NCI-H446 treated with DMSO at 0.1 percent for 48 hours (cell line): ENCODE measurements around the gene ANKRD36C.
"Not testable (repeated sequence)": the region's sequence is repeated elsewhere in the genome, so short reads cannot be mapped to it uniquely, and the experiment has no call there.

Source experiments
- DNase-seq: peaks from one replicate; lab custom pipeline; 2025; lab: John Stamatoyannopoulos, UW

ANKRD36C gene

DNA sequence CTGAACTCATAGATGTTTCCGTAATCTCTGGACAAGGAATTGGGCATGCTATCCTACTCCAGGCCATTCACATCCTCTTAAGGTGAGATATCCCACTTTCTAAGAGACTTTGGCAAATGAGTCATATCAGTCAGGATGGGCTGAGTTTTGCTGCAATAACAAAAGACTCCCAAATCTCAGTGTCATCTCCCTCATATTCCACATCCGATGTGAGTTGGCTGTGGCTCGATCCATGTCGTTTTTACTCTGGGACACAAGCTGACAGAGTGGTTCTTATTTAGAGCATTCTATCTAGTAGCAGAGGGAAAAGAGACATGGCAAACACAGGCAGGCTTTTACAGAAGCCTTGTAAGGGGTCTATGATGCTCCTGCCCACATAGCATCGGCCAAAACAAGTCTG lies 14.6 kb upstream of the ANKRD36C start:
- DNase-seq, result not testable (repeated sequence)

DNA sequence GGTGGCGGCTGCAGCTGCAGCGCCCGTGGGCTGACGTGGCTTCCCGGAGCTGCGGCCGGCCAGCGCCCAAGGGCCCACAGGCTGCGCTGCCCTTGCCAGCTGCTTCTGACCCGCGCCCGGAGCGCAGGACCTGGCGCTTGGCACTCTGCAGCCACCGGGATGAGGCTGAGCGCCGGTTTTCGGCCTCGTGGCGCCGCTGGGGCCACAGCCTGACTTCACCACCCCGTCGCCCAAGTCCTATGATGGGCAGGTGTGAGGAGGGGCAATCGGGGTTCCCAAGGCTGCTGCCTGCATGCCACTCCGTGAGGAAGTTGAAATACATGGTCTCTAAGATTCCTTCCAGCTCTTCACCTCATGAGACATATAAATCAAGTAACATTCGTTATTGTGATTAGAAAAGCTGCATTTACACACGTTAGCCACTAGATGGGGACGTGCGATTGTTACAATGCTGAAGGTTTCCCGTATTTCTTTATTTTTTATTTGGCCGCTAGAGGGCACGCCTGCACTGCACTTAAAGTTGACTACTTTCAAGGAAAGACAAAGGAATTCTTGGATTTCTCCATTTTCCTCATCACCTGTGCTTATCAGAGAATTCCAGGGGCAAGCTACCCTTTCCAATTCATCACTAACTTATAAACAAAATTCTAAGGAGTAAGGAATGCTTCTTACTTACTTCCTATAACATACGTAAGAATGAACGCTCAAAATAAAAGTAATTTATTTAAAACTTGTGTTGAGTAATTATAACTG lies 1.1 kb upstream of the ANKRD36C start:
- not testable (repeated sequence) for DNase-seq

DNA sequence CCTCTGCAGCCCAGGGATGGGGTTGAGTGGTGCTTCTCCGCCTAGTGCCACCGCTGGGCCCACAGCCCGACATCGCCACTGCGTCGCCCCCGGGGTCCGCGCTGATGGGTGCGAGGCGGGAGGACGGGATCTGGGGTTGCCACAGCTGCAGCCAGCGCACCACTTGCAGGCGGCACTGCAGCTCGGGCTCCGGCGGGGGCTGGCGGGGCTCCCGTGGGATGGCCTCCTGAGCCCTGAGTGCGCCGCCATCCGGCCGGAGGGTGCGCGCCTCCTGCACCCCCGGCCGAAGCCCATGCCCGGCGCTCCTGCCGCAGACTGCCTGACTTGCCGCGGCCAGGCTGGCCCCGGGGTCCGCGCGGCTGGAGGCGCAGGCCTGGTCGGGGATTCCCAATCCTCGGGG lies 478 bp upstream of the ANKRD36C start:
- DNase-seq, result not testable (repeated sequence)

DNA sequence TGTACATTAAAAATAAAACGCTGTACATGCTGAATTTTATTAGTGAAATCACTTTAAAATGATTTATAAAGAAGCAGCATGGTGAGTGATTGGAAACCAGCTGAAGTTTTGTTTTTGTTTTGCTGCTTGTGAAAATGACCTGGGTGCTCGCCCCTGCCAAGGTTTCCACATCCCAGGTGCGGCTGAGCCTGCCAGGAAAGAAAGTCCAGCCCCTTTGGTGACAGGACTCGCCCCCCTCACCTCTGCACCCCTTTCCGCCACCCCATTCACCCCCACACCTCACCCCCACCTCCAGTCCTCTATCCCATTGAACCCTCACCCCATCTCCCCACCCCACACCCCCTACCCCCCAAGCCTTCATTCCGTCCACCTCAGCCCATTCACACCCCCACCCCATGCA lies 740 bp downstream of the ANKRD36C start:
- DNase-seq, result not testable (repeated sequence)

GRCh38 chr2:95951662-95952061 lies 40.0 kb downstream of the ANKRD36C start:
- DNase-seq, result not testable (repeated sequence)

DNA sequence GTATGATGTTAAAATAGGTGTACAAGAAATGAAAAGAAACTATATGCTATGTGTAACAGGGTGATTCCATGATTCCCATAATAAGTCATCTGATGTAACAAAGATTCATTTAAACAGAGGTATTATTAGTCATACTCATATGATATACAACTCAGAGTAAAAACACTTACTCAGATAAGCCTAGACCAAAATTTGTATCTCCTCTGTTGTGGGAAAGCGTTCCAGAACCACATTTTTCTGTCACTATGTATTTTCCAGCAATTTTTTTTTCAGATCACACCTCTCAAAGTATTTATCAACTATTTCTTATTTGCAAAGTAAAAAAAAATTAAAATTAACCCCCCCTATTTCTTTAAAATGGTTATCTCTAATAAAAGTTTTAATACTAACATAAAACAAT lies 43.6 kb downstream of the ANKRD36C start:
- DNase-seq, result not testable (repeated sequence)

GRCh38 chr2:95939947-95940346 lies 51.7 kb downstream of the ANKRD36C start:
- not testable (repeated sequence) for DNase-seq

DNA sequence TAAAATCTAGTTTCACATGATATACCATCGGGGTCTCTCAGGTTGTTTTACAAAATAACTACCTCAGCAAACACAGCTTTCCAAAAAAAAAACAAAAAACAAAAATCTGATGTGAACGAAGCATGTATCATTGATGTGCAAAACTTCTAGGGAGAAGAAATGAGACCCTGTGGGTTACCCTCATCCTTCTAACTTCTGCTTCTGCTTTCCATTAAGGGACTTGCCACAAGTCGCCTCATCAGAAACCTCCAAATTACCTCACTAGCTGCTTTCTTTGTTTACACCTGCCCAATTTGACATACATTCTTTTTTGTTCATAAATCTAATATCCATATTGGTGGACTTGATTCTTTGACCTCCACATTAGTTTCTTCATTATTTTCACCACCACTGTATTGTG lies 60.9 kb downstream of the ANKRD36C start:
- DNase-seq, result not testable (repeated sequence)

DNA sequence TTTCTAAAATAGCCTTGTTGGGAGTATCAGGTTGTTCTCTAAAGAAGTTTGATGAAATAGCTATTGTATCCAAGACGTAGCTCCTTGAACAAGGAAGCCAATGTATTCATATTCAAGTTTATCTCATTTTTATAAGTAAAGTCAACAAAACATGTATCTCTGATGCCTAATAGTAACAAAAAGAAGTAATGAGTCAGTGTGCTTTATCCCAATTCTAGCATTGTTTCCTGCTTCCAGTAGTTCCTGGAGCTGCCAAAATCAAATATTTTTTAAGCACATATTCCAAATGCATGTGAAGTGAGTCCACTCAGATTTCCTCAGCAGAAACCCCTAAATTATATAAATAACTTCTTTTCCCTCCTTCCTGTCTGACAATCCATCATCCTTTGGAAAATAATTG lies 74.6 kb downstream of the ANKRD36C start:
- not testable (repeated sequence) for DNase-seq

- not testable (repeated sequence) for DNase-seq
Measured at GRCh38 chr2:95915131-95915530, 76.5 kb downstream of the ANKRD36C start.

DNA sequence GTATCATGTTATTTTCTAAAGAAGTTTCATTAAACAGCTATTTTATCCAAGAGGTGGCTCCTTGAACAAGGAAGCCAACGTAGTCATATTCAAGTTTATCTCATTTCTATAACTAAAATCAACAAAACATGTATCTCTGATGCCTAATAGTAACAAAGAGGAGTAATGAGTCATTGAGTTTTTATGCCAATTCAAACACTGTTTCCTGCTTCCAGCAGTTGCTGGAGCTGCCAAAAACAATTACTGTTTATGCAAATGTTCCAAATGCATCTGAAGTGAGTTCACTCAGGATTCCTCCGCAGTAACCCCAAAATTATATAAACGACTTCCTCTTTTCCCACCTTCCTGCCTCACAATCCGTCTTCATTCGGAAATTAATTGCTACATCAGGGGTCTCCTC lies 80.2 kb downstream of the ANKRD36C start:
- not testable (repeated sequence) for DNase-seq

- not testable (repeated sequence) for DNase-seq
Measured at GRCh38 chr2:95894443-95894842, 97.2 kb downstream of the ANKRD36C start.

GRCh38 chr2:95867929-95868328 lies 123.7 kb downstream of the ANKRD36C start:
- DNase-seq, result not testable (repeated sequence)

DNA sequence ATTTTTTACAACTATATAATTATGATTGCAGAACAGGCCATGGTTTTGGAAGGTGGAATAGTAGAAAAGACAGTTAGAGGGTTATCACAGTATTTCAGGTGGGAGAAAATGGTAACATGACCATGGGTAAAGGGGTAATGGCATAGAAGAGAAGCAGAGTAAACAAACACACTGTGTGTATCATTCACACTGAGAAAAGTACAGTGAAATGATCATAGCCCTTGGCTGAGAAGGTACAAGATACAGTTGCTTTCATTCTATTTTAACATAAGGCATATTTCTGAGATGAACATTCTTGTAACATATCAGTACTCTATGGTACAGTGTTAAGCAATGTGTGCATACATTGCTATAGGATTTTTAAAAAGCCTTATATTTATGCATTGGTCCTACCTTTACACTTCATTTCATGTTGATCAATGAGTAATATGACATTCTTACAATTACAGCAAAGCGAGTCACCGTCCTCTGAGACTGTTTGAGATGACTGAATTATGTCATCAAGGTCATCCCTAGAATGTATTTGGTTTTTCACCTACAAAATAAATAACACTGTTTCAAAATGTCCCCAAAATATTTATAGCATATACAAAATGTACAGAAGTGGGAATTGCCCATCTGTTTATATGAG lies 124.5 kb downstream of the ANKRD36C start:
- DNase-seq, result not testable (repeated sequence)

GRCh38 chr2:95862121-95862520 lies 129.5 kb downstream of the ANKRD36C start:
- not testable (repeated sequence) for DNase-seq

- DNase-seq, result no peak
Measured at GRCh38 chr2:95836151-95836550, 155.5 kb downstream of the ANKRD36C start.

DNA sequence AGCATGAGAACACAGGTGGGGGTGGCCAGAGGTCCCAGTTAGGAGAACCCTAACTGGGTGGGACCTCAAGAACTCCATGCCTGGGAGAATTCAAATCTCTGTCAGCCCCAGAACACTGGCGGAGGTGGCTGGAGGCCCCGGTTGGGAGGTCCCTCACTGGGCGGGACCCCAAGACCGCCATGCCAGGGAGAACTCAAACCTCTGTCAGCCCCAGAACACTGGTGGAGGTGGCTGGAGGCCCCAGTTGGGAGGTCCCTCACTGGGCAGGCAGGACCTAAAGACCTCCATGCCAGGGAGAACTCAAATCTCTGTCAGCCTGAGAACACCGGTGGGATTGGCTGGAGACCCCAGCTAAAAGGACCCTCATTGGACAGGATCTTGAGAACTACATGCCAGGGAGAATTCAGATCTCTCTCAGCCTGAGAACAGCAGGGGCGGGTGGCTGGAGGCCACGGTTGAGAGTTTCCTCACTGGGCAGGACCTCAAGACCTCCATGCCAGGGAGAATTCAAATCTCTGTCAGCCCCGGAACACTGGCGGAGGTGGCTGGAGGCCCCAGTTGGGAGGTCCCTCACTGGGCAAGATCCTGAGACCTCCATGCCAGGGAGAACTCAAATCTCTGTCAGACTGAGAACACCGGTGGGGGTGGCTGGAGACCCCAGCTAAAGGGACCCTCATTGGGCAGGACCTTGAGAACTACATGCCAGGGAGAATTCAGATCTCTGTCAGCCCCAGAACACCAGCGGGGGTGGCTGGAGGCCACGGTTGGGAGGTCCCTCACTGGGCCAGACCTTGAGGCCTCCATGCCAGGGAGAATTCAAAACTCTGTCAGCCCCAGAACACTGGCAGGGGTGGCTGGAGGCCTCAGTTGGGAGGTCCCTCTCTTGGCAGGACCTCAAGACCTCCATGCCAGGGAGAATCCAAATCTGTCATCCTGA lies 157.3 kb downstream of the ANKRD36C start:
- DNase-seq, result not testable (repeated sequence)

- not testable (repeated sequence) for DNase-seq
Measured at GRCh38 chr2:95824218-95824617, 167.4 kb downstream of the ANKRD36C start.

DNA sequence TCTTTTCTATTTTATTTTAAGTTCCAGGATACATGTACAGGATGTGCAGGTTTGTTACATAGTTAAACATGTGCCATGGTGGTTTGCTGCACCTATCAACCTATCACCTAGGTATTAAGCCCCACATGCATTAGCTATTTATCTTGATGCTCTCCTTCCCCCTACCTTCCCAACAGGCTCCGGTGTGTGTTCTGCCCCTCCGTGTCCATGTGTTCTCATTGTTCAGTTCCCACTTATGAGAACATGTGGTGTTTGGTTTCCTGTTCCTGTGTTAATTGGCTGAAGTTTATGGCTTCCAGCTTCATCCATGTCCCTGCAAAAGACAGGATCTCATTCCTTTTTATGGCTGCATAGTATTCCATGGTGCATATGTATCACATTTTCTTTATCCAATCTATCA lies 174.1 kb downstream of the ANKRD36C start:
- DNase-seq, result not testable (repeated sequence)

GRCh38 chr2:95813311-95813710 lies 178.3 kb downstream of the ANKRD36C start:
- not testable (repeated sequence) for DNase-seq

- no peak for DNase-seq
Measured at GRCh38 chr2:95799892-95800291, 191.7 kb downstream of the ANKRD36C start.
